Esophagus squamous epithelium (tissue), 5 donors: ENCODE measurements around the gene VSIG10L. TPM values are rescaled to one million over a fixed set of nuclear protein-coding genes. Genes with fewer than 3 reads are reported as not detected.

Source experiments
- DNase-seq: peaks from one replicate; lab custom pipeline; 2025; lab: John Stamatoyannopoulos, UW
- H3K27ac ChIP-seq, 4 donors: fragments of 200-600 bp; sonication (generic); one replicate each; pipeline ENCODE4 v1.5.1; 2016 to 2019; ENCODE audit warnings: mild to moderate bottlenecking in 1 of 4
- H3K27me3 ChIP-seq, 4 donors: fragments of 200-600 bp; sonication (generic); 1 replicate in 3 of 4; 2 replicates in 1 of 4; pipeline versions ENCODE4 v1.5.1 to v1.6.0; 2017 to 2021; ENCODE audit warnings: antibody characterized with exemption in 1 of 4
- H3K36me3 ChIP-seq, 3 donors: fragments of 200-600 bp; sonication (generic); one replicate each; pipeline ENCODE4 v1.5.1; 2016 to 2019
- H3K4me1 ChIP-seq, 3 donors: fragments of 200-600 bp; sonication (generic); one replicate each; pipeline ENCODE4 v1.5.1; 2017 to 2019
- H3K4me3 ChIP-seq, 4 donors: fragments of 200-600 bp; sonication (generic); 1 replicate in 3 of 4; 2 replicates in 1 of 4; pipeline ENCODE4 v1.5.1; 2016 to 2019; ENCODE audit warnings: mild to moderate bottlenecking in 2 of 4, moderate library complexity in 1 of 4
- H3K9me3 ChIP-seq, 3 donors: fragments of 200-600 bp; sonication (generic); one replicate each; pipeline ENCODE4 v1.5.1; 2016 to 2019
- POLR2A ChIP-seq, 4 donors: fragments of 450-650 bp; IDR thresholded peaks; one replicate each; pipeline ENCODE4 v1.6.1; 2017; ENCODE audit warnings: antibody characterized with exemption in 4 of 4, mild to moderate bottlenecking in 4 of 4, moderate library complexity in 3 of 4
- WGBS, 2 donors: methylation state at CpG; one replicate each; pipeline ENCODE4 v1.1.5; 2018; 5-methylcytosine and 5-hydroxymethylcytosine counted together
- intact Hi-C: fragments of 100-400 bp; cut with DNase I; formaldehyde crosslinking; loops from one replicate; pipeline ENCODE4 v1.15.0; 2022
- total RNA-seq, 4 donors: library from RNA; depleted of rRNA; stranded (reverse); fragments of >200 nt; gene quantifications; one replicate each; pipeline ENCODE4 v1.1.0, GENCODE V29; 2016
- TF ChIP-seq, protein P1 (sequence below), 6 experiments: fragments of 450-650 bp in 4 of 6; fragments of 200-600 bp in 2 of 6; sonication (generic) in 2 of 6; IDR thresholded peaks; one replicate each; pipeline ENCODE4 v1.5.1; 2016 to 2019; ENCODE audit warnings: antibody characterized with exemption in 6 of 6, mild to moderate bottlenecking in 4 of 6, moderate library complexity in 4 of 6
- donor health status: DM: yes; HTN: yes; CAD: no.

Gene VSIG10L
- total RNA-seq, 4 donors from 2014 or later: 36.4 to 201 (median 50.6) TPM

- Histone ChIP-seq H3K4me1 (peaks cover 5 to 18% (median 9%) of the 10 kb centered on the region in 3 donors), H3K4me3 (no peak overlapping the region), H3K9me3 (no peaks in the 10 kb centered on the region), H3K27me3 (peaks cover 5 to 80% (median 12%) of the 10 kb centered on the region in 4 donors), H3K36me3 (no peaks in the 10 kb centered on the region), H3K27ac (no peak overlapping the region)
- TF ChIP-seq, protein P1, sequence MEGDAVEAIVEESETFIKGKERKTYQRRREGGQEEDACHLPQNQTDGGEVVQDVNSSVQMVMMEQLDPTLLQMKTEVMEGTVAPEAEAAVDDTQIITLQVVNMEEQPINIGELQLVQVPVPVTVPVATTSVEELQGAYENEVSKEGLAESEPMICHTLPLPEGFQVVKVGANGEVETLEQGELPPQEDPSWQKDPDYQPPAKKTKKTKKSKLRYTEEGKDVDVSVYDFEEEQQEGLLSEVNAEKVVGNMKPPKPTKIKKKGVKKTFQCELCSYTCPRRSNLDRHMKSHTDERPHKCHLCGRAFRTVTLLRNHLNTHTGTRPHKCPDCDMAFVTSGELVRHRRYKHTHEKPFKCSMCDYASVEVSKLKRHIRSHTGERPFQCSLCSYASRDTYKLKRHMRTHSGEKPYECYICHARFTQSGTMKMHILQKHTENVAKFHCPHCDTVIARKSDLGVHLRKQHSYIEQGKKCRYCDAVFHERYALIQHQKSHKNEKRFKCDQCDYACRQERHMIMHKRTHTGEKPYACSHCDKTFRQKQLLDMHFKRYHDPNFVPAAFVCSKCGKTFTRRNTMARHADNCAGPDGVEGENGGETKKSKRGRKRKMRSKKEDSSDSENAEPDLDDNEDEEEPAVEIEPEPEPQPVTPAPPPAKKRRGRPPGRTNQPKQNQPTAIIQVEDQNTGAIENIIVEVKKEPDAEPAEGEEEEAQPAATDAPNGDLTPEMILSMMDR (IDR thresholded peaks at IDR 0.05): no peak
- no peak for TF ChIP-seq POLR2A (IDR thresholded peaks at IDR 0.05)
- WGBS, 2 donors: 64 to 69% methylated on average over 10 to 13 of the region's 29 CpGs
- DNase-seq: no peak
- intact Hi-C loops: no loop called here
Measured at GRCh38 chr19:51323481-51324166, 18.3 kb downstream of the VSIG10L start.

GRCh38 chr19:51321799-51322198 is 20.1 kb downstream of the VSIG10L start:
- H3K4me1 ChIP-seq: peaks cover 0 to 2% (median 0%) of the 10 kb centered on the region in 3 donors
- intact Hi-C loops: no loop called here

DNA sequence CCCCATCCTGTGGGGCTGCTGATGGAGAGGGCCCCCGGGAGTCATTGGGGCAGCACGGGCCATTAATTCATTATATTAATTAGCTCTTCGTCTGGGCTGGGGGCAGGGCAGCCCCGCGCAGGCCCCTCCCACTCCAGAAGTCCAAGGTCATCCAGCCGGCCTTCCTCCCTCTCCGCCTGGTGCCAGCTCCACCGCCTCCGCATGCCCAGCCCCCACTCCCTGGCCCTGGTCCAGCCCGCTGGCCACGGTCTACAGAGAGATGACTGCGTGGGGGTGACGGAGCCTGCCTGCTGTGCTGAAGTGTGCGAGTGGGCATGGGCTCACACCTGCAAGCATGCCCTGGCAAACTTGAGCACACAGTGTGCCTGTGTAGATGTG is 21.7 kb downstream of the VSIG10L start:
- no peak for TF ChIP-seq POLR2A (IDR thresholded peaks at IDR 0.05)
- TF ChIP-seq, protein P1 (IDR thresholded peaks at IDR 0.05): no peak
- no peak for DNase-seq
- Histone ChIP-seq H3K27ac (no peak overlapping the region), H3K4me1 (no peaks in the 10 kb centered on the region), H3K9me3 (no peaks in the 10 kb centered on the region), H3K4me3 (no peak overlapping the region), H3K27me3 (peaks cover 0 to 74% (median 0%) of the 10 kb centered on the region in 4 donors), H3K36me3 (no peaks in the 10 kb centered on the region)
- 19 to 36% methylated on average over 9 to 14 of the region's 14 CpGs for WGBS, 2 donors
- intact Hi-C loops: no loop called here

More at GRCh38 chr19:51321799-51322198, 20.1 kb downstream of the VSIG10L start:
- H3K27me3 ChIP-seq: peaks cover 0 to 78% (median 1%) of the 10 kb centered on the region in 4 donors
- TF ChIP-seq POLR2A (IDR thresholded peaks at IDR 0.05): no peak
- TF ChIP-seq, protein P1 (IDR thresholded peaks at IDR 0.05): no peak
- no peak for DNase-seq
- H3K36me3 ChIP-seq: no peaks in the 10 kb centered on the region
- H3K4me3 ChIP-seq: no peak overlapping the region
- WGBS, 2 donors: 53 to 65% methylated on average over 8 to 14 of the region's 14 CpGs
- no peak overlapping the region for H3K27ac ChIP-seq
- no peaks in the 10 kb centered on the region for H3K9me3 ChIP-seq

DNA sequence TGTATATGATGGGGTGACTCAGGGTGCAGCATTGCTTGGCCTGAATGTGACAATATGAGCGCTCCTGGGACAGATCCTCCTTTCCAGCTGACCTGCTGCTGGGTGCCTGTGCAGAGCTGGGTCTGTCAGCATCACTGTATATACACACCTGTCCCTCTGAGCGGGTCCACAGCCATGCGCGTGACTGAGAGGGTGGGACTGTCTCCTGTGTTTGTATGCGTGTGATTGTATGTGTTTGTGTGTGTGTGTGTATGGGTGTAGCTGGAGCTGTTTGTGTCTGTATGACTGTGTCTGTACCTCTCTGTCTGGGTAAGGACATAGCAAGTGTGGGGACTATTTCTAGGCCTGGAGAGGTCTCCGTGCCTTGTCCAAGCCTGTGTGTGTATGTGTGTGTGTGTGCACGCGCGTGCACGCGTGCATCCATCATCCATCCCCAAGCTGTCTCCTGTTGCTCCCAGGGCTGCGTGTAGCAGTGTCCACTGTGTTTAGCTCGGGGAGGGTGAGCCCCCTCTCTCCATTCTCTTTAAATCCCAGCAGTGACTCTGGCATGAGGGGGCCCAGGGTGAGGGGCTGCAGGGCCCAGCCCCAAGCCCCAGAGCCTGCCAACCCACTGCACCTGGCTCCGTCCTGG is 22.2 kb downstream of the VSIG10L start:
- TF ChIP-seq, protein P1 (IDR thresholded peaks at IDR 0.05): no peak
- TF ChIP-seq POLR2A (IDR thresholded peaks at IDR 0.05): no peak
- peaks cover 0 to 75% (median 0%) of the 10 kb centered on the region in 4 donors for H3K27me3 ChIP-seq
- H3K27ac ChIP-seq: no peak overlapping the region
- WGBS, 2 donors: 76 to 89% methylated on average over 2 to 3 of the region's 14 CpGs
- no peaks in the 10 kb centered on the region for H3K9me3 ChIP-seq
- no peak for DNase-seq
- H3K4me3 ChIP-seq: no peak overlapping the region
- intact Hi-C loops: no loop called here
- no peaks in the 10 kb centered on the region for H3K4me1 ChIP-seq
- no peaks in the 10 kb centered on the region for H3K36me3 ChIP-seq
